ENCODE results near the gene SRSF2.
"Not testable (repeated sequence)": the region's sequence is repeated elsewhere in the genome, so short reads cannot be mapped to it uniquely, and the experiment has no call there.

The SRSF2 gene

GRCh38 chr17:76720941-76721340 lies 16.2 kb downstream of the SRSF2 start:
- DNase-seq (ENCODE audit: low read depth, low spot score), result no peak

DNA sequence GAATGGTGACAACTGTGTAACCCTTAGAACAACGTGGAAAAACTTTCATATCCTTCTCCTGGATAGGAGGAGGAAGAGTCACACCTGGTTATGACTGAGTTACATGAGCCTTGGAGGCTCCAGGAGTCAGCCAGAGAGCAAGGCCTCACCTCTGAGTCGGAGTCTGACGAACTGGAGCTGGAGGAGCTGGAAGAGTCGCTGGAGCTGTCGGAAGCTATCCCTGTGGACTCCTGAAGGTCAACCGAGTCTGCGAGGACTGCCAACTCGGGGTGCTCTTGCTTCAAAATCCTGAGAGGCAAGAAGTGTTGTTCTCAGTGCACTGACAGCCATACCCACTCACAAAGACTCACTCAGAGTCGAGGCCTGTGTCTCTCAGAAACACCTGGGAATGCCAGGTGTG lies 16.9 kb downstream of the SRSF2 start:
- no peak for DNase-seq (ENCODE audit: low read depth, low spot score)

DNA sequence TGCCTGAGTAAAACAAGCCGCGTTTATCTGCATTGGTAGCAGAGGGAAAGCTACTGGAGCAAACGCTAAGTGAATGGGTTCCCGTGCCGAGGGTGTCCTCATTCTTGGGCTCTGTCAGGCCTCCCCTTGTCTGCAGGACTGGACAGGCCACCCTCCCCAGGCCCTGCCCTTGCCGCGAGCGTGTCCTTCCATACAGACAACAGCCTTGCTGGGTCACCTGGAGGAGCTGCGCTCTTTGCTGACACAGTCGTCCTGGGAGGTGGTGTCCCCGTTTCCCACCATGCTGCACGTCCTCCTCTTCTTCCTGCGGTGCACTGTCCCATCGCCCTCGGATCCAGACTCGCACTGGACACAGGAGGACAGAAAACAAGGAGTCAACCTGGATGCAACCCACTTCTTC lies 18.6 kb downstream of the SRSF2 start:
- no peak for DNase-seq (ENCODE audit: low read depth, low spot score)

- DNase-seq (ENCODE audit: low read depth, low spot score), result no peak
These were observed 20.3 kb downstream of the SRSF2 start for GRCh38 chr17:76716839-76717215.

GRCh38 chr17:76716146-76716838 lies 20.8 kb downstream of the SRSF2 start:
- no peak for DNase-seq (ENCODE audit: low read depth, low spot score)

- no peak for DNase-seq (ENCODE audit: low read depth, low spot score)
These were observed 21.7 kb downstream of the SRSF2 start for GRCh38 chr17:76715496-76715830.

GRCh38 chr17:76714822-76715495 lies 22.2 kb downstream of the SRSF2 start:
- DNase-seq (ENCODE audit: low read depth, low spot score), result no peak

- no peak for DNase-seq (ENCODE audit: low read depth, low spot score)
These were observed 22.8 kb downstream of the SRSF2 start for GRCh38 chr17:76714336-76714735.

DNA sequence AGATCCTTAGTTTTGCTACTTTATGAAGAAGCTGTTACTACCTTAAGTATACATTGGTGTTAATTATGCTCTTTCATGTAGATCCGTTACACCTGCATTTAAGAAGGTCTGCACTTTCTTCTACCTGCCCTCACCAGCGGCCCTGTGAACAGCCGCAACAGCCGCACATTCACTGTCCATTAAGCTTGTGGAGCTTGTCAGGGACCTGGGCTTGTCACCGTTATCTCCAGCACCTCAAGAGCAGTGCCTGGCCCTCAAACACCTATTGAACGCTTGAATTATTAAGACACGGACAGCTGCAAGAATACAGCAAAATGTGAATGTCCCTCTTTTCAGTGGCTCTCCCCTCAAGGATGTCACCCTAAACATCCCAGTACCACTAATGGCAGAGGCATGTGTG lies 23.4 kb downstream of the SRSF2 start:
- DNase-seq (ENCODE audit: low read depth, low spot score), result no peak

- DNase-seq (ENCODE audit: low read depth, low spot score), result not testable (repeated sequence)
These were observed 24.8 kb downstream of the SRSF2 start for GRCh38 chr17:76712321-76712720.

GRCh38 chr17:76710863-76711611 lies 26.1 kb downstream of the SRSF2 start, which contains the start of gene MXRA7:
Gene MXRA7, minus strand, starts transcription at chr17:76710965. Its CDS starts 19 bp downstream, at chr17:76710946.
- no peak for DNase-seq (ENCODE audit: low read depth, low spot score)

DNA sequence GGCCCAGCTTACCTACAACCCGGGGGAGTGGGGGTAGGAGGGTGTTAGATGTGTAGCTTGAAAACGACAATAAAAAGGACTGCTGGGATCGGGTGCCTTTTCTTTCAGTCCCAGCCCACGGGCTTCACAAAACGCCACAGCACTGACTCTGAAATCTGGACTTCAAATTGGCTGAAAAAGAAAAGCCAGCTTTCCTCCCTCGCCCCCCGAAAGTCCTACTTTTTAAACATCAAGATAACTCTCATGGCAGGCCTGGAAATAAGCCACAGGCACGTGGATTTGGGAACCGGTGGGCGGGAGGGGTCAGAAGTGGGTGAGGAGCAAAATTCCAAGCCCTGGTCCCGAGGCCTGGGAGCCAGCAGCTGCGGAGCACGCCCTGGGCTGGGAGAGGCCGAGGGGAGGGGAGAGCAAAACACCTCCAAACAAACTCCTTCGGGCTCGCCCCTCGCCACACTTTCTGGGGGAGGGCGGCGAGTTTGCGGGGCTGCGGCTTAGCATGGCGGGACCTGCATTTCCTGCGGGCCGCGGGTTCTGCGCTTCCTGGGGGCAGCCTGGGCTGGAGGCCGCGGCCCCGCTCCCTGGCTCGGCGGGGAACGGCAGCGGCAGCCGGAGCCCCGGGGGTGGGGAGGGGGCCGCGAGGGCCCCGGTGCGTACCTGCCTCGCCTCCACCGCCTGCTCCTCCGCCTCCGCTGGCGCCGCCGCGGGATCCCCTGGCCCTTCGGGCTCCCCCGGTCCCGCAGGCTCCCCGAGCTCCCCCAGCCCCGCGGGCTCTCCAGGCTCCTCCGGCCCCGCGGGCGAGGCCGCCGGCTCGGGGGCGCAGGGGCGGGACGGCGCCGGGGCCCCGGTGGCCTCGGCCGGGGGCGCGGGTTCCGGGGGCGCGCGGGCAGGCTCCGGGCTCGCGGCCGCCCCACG lies 26.9 kb downstream of the SRSF2 start:
- DNase-seq (ENCODE audit: low read depth, low spot score), result not testable (repeated sequence)

- DNase-seq (ENCODE audit: low read depth, low spot score), result no peak
These were observed 27.8 kb downstream of the SRSF2 start for GRCh38 chr17:76709077-76709950.

GRCh38 chr17:76707985-76708807 lies 28.9 kb downstream of the SRSF2 start:
- DNase-seq (ENCODE audit: low read depth, low spot score), result no peak

DNA sequence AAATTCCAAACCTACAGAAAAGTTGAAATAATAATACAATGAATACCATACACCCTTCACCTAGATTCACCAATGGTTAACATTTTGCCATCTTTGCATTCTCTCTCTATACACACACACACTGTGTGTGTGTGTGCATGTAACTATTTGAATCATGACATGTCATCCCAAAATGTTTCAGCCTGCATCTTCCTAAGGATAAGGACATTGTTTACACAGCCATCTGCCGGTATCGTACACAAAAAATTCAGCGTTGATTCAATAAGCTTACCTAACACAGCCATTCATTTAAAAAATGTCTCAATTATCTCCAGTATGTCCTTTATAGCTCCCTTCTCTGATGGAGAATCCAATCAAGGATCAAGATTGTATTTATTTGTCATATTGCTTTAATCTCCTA lies 30.3 kb downstream of the SRSF2 start:
- DNase-seq (ENCODE audit: low read depth, low spot score), result no peak

GRCh38 chr17:76704805-76705204 lies 32.3 kb downstream of the SRSF2 start:
- no peak for DNase-seq (ENCODE audit: low read depth, low spot score)

- DNase-seq (ENCODE audit: low read depth, low spot score), result no peak
These were observed 34.0 kb downstream of the SRSF2 start for GRCh38 chr17:76702941-76703637.

GRCh38 chr17:76702076-76702475 lies 35.1 kb downstream of the SRSF2 start:
- no peak for DNase-seq (ENCODE audit: low read depth, low spot score)

DNA sequence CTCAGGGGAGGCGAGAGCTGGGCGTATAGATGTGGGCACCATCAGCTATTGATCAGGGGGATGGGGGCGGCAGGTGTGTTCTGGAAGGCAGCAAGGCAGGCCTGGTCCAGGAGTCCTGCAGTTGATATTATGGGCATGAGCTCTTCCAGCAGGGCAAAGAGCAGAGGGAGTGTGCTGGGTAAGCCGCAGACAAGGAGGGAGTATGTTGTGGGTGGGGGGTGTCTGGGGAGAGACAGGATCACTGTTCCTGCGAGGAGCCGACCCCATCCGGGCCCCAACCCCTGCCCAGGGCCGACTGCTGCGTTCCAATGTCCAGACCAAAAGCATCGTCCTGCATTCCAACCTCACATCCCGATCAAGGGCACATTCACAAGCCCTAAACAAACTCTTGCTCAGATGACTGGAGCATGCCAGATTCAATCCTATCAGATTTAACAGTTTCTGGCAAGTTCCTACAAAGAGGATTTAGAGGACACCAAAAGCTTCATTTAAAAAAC lies 35.6 kb downstream of the SRSF2 start:
- no peak for DNase-seq (ENCODE audit: low read depth, low spot score)
